HG03342 (cell line): ENCODE measurements around the gene TOR3A.

ENCODE experiments used
- ATAC-seq: cut with Tn5 transposase; IDR thresholded peaks from one replicate; pipeline ENCODE4 v1.9.1; 2021; ENCODE audit warnings: mild to moderate bottlenecking, moderate library complexity; ENCODE audit not compliant: unreplicated experiment

Gene TOR3A

GRCh38 chr1:179143322-179143721 is 61.5 kb downstream of the TOR3A start:
- no peak for ATAC-seq

GRCh38 chr1:179144626-179145025 is 62.8 kb downstream of the TOR3A start:
- no peak for ATAC-seq

GRCh38 chr1:179145521-179145920 is 63.7 kb downstream of the TOR3A start:
- ATAC-seq = no peak
